Measurements from ENCODE around the gene TMEM178A.

The TMEM178A gene

DNA sequence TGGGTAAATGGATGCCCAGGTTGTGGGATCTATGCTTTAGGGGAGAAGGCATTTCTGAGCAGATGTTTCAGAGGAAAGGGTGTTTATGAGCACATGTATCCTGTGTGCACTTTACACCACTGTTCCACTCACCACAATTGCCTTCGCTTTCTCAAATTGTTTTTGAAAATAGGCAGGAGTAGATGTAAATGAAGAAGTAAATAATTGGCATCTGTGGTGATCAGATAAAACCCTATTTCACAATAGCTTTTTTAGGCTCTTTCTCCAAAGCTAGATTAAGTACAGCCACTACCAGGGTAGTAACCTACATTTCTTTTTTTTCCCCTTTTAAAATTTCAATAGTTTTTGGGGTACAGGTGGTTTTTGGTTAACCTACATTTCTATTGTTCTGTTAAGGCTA is 40.6 kb downstream of the TMEM178A start:
- TF ChIP-seq, protein P1, sequence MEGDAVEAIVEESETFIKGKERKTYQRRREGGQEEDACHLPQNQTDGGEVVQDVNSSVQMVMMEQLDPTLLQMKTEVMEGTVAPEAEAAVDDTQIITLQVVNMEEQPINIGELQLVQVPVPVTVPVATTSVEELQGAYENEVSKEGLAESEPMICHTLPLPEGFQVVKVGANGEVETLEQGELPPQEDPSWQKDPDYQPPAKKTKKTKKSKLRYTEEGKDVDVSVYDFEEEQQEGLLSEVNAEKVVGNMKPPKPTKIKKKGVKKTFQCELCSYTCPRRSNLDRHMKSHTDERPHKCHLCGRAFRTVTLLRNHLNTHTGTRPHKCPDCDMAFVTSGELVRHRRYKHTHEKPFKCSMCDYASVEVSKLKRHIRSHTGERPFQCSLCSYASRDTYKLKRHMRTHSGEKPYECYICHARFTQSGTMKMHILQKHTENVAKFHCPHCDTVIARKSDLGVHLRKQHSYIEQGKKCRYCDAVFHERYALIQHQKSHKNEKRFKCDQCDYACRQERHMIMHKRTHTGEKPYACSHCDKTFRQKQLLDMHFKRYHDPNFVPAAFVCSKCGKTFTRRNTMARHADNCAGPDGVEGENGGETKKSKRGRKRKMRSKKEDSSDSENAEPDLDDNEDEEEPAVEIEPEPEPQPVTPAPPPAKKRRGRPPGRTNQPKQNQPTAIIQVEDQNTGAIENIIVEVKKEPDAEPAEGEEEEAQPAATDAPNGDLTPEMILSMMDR (IDR thresholded peaks at IDR 0.05; ENCODE audit: borderline replicate concordance, insufficient read depth, low read depth, low read length), result no peak
- no peak overlapping the region for H3K4me3 ChIP-seq (ENCODE audit: low read depth, low read length)

DNA sequence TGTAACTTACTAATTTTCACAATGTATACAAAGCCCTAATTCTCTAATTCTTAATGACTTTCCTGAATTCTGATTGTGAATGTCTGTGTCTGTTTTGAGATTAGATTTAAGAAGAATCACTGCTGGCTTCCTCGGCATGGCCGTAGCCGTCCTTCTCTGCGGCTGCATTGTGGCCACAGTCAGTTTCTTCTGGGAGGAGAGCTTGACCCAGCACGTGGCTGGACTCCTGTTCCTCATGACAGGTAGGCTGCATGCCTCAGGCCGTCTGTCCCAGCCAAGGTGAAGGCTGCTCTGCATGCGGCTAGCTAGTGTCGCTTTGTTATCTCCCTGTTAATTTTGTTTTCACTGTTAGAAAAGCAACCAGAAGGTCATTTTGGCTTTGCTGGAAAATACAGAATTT is 41.2 kb downstream of the TMEM178A start:
- H3K4me3 ChIP-seq (ENCODE audit: low read depth, low read length), result no peak overlapping the region
- TF ChIP-seq, protein P1 (IDR thresholded peaks at IDR 0.05; ENCODE audit: borderline replicate concordance, insufficient read depth, low read depth, low read length), result no peak

DNA sequence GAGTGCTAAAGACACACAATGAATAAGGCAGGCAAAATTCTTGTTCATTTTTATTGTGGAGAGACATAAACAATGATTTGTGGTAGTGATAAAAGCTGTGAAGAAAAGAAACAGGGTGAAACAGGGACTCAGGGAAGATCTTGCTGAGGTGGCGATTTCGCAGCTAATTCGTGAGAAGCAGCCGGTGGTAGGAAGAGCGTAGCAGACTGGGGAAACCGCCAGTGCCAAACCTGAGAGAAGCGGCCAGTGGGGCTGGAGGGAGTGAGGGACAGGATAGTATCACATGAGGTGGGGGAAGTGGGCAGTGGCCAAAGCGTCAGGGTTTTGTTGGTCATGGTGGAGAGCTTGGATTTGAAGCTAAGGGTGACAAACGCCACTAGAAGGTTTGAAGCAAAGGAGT is 42.3 kb downstream of the TMEM178A start:
- TF ChIP-seq, protein P1 (IDR thresholded peaks at IDR 0.05; ENCODE audit: borderline replicate concordance, insufficient read depth, low read depth, low read length), result no peak
- H3K4me3 ChIP-seq (ENCODE audit: low read depth, low read length), result no peak overlapping the region

DNA sequence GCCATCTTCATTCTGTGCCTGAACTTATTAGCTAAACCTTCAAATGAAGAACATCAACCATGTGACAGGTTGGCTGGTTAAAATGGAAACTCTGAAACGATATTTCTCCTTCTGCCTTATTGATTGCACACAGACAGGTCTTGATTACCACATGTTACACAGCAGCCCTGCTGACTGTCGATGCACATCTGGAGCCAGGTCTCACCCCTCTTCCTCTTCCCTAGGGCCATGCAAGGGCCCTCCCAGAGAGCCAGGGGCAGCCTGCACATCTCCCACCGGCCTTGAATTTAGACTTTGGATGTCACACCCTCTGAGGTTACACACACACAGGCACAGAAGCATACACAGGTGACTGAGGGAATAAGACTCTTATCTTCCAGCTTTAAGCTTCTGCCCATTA is 45.1 kb downstream of the TMEM178A start:
- TF ChIP-seq, protein P1 (IDR thresholded peaks at IDR 0.05; ENCODE audit: borderline replicate concordance, insufficient read depth, low read depth, low read length), result no peak
- no peak overlapping the region for H3K4me3 ChIP-seq (ENCODE audit: low read depth, low read length)

DNA sequence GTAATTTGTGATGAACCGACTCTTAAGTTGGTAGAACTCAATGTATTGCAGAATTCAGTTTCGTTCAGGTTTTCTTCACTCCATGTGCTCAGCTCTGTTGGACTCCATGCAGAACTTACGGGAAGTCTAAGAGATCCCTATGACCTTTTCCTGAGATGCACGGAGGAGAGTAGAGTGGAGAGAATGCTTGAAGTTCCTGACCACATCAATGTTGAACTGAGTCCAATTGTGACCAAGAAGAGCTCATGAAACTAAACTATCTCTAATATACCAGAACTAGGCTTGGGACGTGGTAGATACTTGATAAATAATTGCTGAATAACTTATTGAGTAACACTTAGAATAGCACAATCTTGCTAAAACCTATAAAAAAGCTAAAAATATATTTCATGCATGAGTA is 47.2 kb downstream of the TMEM178A start:
- H3K4me3 ChIP-seq (ENCODE audit: low read depth, low read length), result no peak overlapping the region
- TF ChIP-seq, protein P1 (IDR thresholded peaks at IDR 0.05; ENCODE audit: borderline replicate concordance, insufficient read depth, low read depth, low read length), result no peak

DNA sequence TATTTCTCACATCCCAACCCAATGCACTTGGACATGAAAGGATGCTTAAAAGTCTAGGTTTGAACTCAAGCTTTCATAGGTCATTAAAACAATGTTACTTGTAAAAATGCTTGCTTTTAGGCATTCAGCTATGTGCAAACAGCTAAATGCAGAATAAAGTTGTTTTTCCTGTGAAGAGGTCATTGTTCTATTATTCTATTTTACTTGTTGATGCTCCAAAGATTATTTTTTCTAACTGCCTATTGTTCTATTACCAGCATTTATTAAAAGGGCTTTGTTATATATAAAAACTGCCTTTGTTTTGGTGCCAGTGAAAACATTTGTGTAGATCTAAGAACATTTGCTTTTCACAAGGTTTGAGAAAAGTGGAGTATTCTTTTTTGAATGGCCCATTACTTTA is 49.4 kb downstream of the TMEM178A start:
- TF ChIP-seq, protein P1 (IDR thresholded peaks at IDR 0.05; ENCODE audit: borderline replicate concordance, insufficient read depth, low read depth, low read length), result no peak

DNA sequence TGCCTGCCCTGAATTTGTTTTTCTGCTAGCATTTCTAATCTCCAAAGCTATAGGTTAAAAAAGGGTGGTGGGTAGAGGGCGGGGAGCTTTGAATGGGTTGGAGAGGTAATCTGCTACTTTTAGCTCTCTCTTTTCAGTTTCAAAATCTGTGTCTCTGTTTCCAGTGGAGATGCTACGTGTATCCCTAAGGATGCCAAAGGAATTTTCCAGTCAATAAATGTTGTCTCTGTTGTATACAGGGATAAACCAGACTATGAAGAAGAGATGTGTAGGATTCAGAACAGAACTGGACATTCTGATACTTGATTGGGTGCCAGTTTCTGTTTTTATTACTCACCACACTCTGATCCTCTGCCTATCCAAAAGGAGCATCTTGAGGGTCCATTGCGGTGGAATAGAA is 50.1 kb downstream of the TMEM178A start:
- TF ChIP-seq, protein P1 (IDR thresholded peaks at IDR 0.05; ENCODE audit: borderline replicate concordance, insufficient read depth, low read depth, low read length), result no peak
- H3K4me3 ChIP-seq (ENCODE audit: low read depth, low read length), result no peak overlapping the region

More for the DNA sequence above, 49.4 kb downstream of the TMEM178A start:
- H3K4me3 ChIP-seq (ENCODE audit: low read depth, low read length), result no peak overlapping the region
